Mammary epithelial cell (primary cell): ENCODE measurements around the gene PLEKHM3.

ENCODE experiments used
- EZH2 ChIP-seq: IDR thresholded peaks from 2 replicates; pipeline ENCODE4 v1.6.1; 2012; ENCODE audit warnings: low read length, inconsistent platforms, borderline replicate concordance
- TF ChIP-seq, protein P1 (sequence below), 2 donors: IDR thresholded peaks in 1 of 2; conservative IDR thresholded peaks in 1 of 2; 2 replicates each; pipeline ENCODE4 v1.5.1; 2011 to 2012; ENCODE audit warnings: inconsistent platforms in 2 of 2, low read length in 2 of 2, mild to moderate bottlenecking in 2 of 2, control low read depth in 1 of 2, low read depth in 1 of 2; ENCODE audit not compliant: insufficient read depth in 1 of 2; ENCODE audit errors: extremely low read depth in 1 of 2

GRCh38 chr2:208001924-208002323 is 23.4 kb downstream of the PLEKHM3 start:
- TF ChIP-seq, protein P1, sequence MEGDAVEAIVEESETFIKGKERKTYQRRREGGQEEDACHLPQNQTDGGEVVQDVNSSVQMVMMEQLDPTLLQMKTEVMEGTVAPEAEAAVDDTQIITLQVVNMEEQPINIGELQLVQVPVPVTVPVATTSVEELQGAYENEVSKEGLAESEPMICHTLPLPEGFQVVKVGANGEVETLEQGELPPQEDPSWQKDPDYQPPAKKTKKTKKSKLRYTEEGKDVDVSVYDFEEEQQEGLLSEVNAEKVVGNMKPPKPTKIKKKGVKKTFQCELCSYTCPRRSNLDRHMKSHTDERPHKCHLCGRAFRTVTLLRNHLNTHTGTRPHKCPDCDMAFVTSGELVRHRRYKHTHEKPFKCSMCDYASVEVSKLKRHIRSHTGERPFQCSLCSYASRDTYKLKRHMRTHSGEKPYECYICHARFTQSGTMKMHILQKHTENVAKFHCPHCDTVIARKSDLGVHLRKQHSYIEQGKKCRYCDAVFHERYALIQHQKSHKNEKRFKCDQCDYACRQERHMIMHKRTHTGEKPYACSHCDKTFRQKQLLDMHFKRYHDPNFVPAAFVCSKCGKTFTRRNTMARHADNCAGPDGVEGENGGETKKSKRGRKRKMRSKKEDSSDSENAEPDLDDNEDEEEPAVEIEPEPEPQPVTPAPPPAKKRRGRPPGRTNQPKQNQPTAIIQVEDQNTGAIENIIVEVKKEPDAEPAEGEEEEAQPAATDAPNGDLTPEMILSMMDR (conservative IDR thresholded peaks at IDR 0.05 in 1 of 2, IDR thresholded peaks at IDR 0.05 in 1 of 2; ENCODE audit: extremely low read depth in 1 of 2, insufficient read depth in 1 of 2, low read depth in 1 of 2, low read length in 2 of 2), result no peak
- TF ChIP-seq EZH2, result no peak
